Chondrocyte (in vitro differentiated cells): ENCODE data around the gene RBM4B. TPM values are rescaled to one million over a fixed set of nuclear protein-coding genes. Genes with fewer than 3 reads are reported as not detected.

Source experiments
- DNase-seq: peaks from one replicate; pipeline ENCODE4 v3.0.0; 2021; ENCODE audit warnings: mixed read lengths, low spot score
- H3K27ac Mint-ChIP-seq: one replicate; pipeline ENCODE4 v1.8.0; 2021; ENCODE audit warnings: mild to moderate bottlenecking, moderate library complexity, mixed read lengths; ENCODE audit not compliant: unreplicated experiment
- H3K27me3 Mint-ChIP-seq: 2 replicates; pipeline ENCODE4 v1.8.0; 2021; ENCODE audit warnings: low read depth, mixed read lengths
- H3K36me3 Mint-ChIP-seq: 2 replicates; pipeline ENCODE4 v1.8.0; 2021; ENCODE audit warnings: low read depth, mixed read lengths
- H3K4me1 Mint-ChIP-seq: 2 replicates; pipeline ENCODE4 v1.8.0; 2021; ENCODE audit warnings: low read depth, mild to moderate bottlenecking, mixed read lengths
- H3K4me3 Mint-ChIP-seq: one replicate; pipeline ENCODE4 v1.8.0; 2021; ENCODE audit warnings: mild to moderate bottlenecking, moderate library complexity, mixed read lengths; ENCODE audit not compliant: unreplicated experiment
- H3K9me3 Mint-ChIP-seq: 2 replicates; pipeline ENCODE4 v1.8.0; 2021; ENCODE audit warnings: low read depth, mixed read lengths
- total RNA-seq: library from RNA; stranded (reverse); gene quantifications from 3 replicates; pipeline ENCODE4 v1.2.1, GENCODE V29; 2021
- TF ChIP-seq, protein P1 (sequence below): fragments of 200-600 bp; sonication (generic); IDR thresholded peaks from 2 replicates; pipeline ENCODE4 v1.5.0; 2021; ENCODE audit warnings: antibody characterized with exemption, mild to moderate bottlenecking, moderate library complexity

The RBM4B gene
- total RNA-seq, 1 donor from 2014 or later: 19.6 TPM

DNA sequence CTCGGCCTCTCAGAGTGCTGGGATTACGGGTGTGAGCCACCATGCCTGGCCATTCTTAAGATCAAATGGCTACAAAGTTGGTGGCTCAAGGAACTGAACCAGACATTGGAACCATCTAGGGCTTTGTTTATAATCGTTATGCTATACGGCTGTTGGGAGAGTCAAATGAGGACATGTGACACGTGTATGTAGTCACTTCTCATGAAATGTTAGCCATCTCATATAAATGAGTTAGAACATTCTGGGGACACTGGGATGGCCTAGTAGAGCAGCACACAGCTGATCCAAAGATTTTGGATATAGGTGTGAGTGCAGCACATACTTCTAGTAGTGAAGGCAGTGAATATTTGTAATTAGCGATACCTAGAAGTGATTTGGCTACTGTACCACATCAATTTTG, 45.8 kb downstream of the RBM4B start:
- no peaks in the 10 kb centered on the region for H3K27me3 Mint-ChIP-seq
- TF ChIP-seq, protein P1, sequence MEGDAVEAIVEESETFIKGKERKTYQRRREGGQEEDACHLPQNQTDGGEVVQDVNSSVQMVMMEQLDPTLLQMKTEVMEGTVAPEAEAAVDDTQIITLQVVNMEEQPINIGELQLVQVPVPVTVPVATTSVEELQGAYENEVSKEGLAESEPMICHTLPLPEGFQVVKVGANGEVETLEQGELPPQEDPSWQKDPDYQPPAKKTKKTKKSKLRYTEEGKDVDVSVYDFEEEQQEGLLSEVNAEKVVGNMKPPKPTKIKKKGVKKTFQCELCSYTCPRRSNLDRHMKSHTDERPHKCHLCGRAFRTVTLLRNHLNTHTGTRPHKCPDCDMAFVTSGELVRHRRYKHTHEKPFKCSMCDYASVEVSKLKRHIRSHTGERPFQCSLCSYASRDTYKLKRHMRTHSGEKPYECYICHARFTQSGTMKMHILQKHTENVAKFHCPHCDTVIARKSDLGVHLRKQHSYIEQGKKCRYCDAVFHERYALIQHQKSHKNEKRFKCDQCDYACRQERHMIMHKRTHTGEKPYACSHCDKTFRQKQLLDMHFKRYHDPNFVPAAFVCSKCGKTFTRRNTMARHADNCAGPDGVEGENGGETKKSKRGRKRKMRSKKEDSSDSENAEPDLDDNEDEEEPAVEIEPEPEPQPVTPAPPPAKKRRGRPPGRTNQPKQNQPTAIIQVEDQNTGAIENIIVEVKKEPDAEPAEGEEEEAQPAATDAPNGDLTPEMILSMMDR: no peak
- no peak overlapping the region for H3K27ac Mint-ChIP-seq
- H3K4me3 Mint-ChIP-seq: no peak overlapping the region
- H3K36me3 Mint-ChIP-seq: peaks cover 26% of the 10 kb centered on the region
- no peak for DNase-seq
- no peaks in the 10 kb centered on the region for H3K9me3 Mint-ChIP-seq
- peaks cover 7% of the 10 kb centered on the region for H3K4me1 Mint-ChIP-seq

GRCh38 chr11:66629356-66629755, 48.3 kb downstream of the RBM4B start:
- DNase-seq: no peak
- Mint-ChIP-seq H3K9me3 (no peaks in the 10 kb centered on the region), H3K36me3 (peaks cover 27% of the 10 kb centered on the region), H3K4me3 (no peak overlapping the region), H3K27me3 (no peaks in the 10 kb centered on the region), H3K4me1 (no peaks in the 10 kb centered on the region), H3K27ac (no peak overlapping the region)
- TF ChIP-seq, protein P1: no peak

DNA sequence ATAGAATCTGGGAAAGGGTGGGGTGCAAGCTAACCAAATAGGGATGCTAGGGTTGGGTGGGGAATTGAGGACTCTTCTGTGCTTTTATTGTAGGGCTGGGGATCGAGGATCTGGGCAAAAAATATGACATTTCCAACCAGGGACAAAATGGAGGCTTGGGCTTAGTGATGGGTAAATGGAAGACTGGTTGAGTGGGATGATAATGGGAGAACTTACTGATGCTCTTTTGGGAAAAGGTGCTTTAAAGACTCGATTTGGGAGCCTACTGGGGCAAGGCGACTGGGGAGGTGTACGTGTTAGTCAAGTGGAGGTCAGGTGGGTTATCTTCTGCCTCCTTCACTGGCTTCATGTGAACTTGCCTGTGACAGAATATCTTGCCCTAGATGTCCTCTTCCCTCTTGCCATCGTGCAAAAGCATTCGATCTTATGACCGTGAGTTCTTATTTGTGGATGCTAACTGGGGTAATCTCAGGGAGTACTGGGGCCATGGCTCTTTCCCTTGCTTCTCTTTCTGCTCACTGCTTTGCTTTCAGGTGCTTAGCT, 49.6 kb downstream of the RBM4B start:
- no peak overlapping the region for H3K4me3 Mint-ChIP-seq
- no peaks in the 10 kb centered on the region for H3K27me3 Mint-ChIP-seq
- DNase-seq: no peak
- no peak overlapping the region for H3K27ac Mint-ChIP-seq
- peaks cover 35% of the 10 kb centered on the region for H3K36me3 Mint-ChIP-seq
- no peaks in the 10 kb centered on the region for H3K9me3 Mint-ChIP-seq
- TF ChIP-seq, protein P1: no peak
- peaks cover 9% of the 10 kb centered on the region for H3K4me1 Mint-ChIP-seq

DNA sequence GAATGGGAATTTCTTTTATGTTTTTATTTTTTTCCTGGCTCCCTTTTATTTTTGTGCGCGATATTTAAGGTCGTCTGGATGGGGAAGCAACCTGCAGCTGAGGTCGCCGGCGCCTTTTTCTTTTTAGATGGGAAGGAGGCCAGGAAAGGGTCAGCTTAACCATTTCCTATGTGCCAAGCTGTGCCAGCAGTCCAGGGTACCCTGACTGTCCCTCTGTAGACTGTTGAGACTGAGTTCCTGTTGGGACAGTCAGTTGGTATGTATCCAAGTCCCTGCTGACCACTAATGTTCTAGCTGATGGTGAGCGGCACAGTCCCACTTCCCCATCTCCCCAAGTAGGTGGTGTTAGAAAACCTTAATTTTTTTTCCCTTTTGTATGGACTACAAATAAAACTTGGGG, 50.8 kb downstream of the RBM4B start:
- Mint-ChIP-seq H3K4me3 (no peak overlapping the region), H3K27me3 (no peaks in the 10 kb centered on the region), H3K9me3 (no peaks in the 10 kb centered on the region), H3K27ac (no peak overlapping the region), H3K4me1 (peaks cover 20% of the 10 kb centered on the region), H3K36me3 (peaks cover 35% of the 10 kb centered on the region)
- DNase-seq: no peak
- TF ChIP-seq, protein P1: no peak

- H3K4me1 Mint-ChIP-seq: peaks cover 24% of the 10 kb centered on the region
- H3K27me3 Mint-ChIP-seq: no peaks in the 10 kb centered on the region
- H3K4me3 Mint-ChIP-seq: no peak overlapping the region
- TF ChIP-seq, protein P1: no peak
- H3K27ac Mint-ChIP-seq: peak overlapping the region; percentile 17
- DNase-seq: no peak
- H3K9me3 Mint-ChIP-seq: no peaks in the 10 kb centered on the region
- peaks cover 35% of the 10 kb centered on the region for H3K36me3 Mint-ChIP-seq
Observed at GRCh38 chr11:66626382-66626781, 51.3 kb downstream of the RBM4B start.
